ENCODE data around the gene NAT10.

Gene NAT10

DNA sequence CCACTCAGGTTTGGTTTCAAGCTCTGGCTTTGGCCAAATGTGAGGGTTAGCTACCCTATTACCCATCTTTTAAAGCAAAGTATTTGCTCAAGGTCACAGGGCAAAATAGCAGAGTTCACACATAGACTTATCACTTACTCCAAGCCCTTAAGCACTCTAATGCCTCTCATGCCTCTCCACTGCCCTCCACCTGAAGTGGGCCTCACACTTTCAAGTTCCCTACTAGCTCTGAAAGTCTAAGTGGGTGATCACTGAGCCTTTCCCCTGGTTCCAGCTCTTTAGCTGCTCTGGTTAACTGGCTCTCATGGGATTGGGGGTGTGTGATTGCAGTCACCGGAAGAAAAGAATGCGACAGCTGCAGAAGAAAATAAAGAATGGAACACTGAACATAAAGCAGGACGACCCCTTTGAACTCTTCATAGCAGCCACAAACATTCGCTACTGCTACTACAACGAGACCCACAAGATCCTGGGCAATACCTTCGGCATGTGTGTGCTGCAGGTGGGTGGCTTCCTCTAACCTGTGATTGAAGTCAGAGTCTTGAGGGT, 6.4 kb downstream of the NAT10 start:
- DNase-seq, result no peak

DNA sequence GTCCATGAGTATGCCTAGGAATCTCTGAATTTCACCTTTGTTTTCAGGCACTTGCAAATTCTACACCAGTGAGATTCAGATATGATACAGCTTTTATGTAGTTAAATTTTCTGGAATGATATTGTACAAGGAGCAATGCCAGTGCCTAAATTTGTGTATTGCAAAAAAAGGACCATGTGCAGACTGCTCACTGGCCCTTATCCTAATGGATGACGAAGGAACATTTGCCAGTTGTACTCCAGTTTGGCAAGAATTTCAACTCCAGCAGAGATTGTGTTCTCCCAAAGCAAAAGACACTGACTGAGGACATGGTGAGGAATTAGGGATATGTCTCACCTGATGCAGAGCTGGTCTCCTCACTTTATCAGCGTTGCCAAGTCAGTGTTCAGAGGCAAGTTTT, 8.6 kb downstream of the NAT10 start:
- no peak for DNase-seq

GRCh38 chr11:34114471-34114870, 9.0 kb downstream of the NAT10 start:
- DNase-seq, result no peak

DNA sequence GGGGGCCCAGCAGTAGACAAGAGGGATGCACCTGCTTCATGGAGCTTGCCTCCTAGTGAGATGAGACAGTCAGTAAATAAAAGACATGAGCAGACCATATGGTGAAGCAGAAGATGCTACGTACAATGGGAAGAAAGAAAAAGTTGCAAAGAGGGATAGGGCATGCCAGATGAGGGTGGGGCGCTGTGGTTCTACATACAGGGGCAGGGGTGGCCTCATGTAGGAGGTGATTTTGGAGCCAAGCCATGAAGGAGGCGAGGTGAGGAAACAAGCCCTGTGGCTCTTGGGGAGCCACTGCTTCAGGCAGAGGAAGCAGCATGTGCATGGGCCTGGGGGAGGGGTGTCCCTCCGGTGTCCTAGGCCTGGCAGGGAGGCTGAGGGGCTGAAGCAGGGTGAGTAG, 15.2 kb downstream of the NAT10 start:
- DNase-seq, result no peak

- no peak for DNase-seq
Measured at GRCh38 chr11:34124885-34125668, 19.6 kb downstream of the NAT10 start.

GRCh38 chr11:34126959-34127848, 21.8 kb downstream of the NAT10 start:
- no peak for DNase-seq

DNA sequence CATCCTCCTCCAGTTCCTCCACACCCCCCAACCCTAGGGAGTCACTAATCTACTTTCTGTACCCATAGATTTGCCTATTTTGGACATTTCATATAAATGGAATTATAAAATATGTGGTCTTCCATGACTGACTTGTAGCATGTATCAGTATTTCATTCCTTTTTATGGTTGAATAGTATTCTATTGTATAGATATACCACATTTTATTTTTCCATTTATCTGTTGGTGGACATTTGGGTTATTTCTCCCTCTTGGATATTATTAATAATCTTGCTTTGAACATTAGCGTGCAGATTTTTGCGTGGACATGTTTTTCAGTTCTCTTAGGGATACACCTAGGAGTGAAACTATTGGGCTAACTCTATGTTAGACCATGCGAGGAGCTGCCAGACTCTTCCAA, 23.4 kb downstream of the NAT10 start:
- no peak for DNase-seq

GRCh38 chr11:34132261-34132965, 27.0 kb downstream of the NAT10 start:
- no peak for DNase-seq

GRCh38 chr11:34134765-34135164, 29.3 kb downstream of the NAT10 start:
- no peak for DNase-seq

- DNase-seq, result no peak
Measured at GRCh38 chr11:34135439-34135838, 30.0 kb downstream of the NAT10 start.

DNA sequence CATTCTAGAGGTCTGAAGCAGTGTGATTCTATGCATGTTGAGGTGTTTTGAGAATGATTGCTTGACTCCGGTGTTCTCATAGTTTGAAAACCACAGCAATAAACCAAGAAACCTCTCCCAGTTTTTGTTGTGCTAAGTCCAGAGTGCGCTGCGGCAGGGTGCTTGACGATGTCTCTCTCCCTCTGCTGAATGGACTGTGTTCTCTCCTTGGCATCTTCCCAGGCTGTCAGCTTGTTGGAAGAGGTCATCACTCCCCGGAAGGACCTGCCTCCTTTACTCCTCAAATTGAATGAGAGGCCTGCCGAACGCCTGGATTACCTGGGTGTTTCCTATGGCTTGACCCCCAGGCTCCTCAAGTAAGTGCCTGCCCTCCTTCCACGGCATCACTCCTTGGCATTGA, 31.0 kb downstream of the NAT10 start:
- DNase-seq, result no peak

DNA sequence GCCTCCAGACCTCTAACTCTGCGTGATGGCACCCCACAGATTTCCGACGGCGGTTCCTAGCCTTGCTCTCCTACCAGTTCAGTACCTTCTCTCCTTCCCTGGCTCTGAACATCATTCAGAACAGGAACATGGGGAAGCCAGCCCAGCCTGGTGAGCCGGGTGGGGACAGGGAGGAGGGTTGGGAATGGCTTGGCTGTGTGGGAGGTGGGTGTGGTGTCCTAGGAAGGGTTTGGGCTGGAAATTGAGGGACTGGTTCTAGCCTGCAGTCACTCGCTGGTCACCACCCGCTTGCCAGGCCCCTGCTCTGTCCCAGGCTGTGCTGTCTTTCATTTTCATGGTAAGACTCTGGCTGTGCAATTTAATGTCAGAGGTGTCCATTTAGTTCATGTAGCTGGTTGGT, 33.9 kb downstream of the NAT10 start:
- no peak for DNase-seq

- no peak for DNase-seq
Measured at GRCh38 chr11:34140149-34140548, 34.7 kb downstream of the NAT10 start.

- no peak for DNase-seq
Measured at GRCh38 chr11:34143048-34143447, 37.6 kb downstream of the NAT10 start.

GRCh38 chr11:34145073-34145472, 39.6 kb downstream of the NAT10 start:
- no peak for DNase-seq

DNA sequence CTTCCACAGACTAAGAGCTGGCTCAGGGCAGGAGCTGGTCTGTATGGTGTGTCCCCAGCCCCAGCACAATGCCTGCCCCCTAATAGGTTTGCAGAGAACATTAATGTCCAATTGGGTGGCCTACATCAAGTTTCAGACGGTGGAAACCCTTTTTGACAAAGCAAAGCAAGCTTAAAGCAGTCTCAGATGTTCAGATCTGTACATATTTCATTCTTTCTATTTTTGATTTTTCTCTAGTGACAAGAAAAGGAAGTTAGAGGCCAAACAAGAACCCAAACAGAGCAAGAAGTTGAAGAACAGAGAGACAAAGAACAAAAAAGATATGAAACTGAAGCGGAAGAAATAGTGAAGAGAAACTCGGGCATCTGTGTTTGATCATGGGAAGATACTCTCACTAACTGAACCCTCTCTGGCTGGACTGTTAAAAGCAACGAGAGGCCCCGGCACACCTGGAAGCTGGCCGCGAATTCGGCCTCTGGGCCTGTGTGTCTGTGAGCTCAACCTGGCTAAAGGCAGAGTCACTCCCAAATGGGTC, 40.5 kb downstream of the NAT10 start:
- DNase-seq, result no peak

- no peak for DNase-seq
Measured at GRCh38 chr11:34146411-34146810, 41.0 kb downstream of the NAT10 start.

DNA sequence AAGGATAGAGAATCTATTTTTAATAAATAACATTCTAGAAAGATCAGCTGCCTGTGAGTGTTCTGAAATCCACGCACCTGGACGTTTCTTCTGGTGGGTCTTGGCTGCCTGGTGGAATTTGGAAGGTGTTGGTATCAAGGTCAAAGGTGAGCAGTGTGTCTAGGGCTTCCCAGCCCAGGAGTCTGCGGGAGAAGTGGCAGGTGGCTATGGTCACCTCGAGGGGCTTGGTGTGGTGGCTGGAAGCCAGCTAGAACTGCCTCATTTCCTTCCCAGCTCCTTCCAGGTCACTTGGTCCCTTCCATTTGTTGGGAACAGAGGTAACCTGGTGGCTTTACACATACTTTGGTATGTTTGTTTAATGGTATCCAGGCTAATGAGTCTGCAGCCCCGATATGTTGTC, 41.4 kb downstream of the NAT10 start:
- DNase-seq, result no peak

DNA sequence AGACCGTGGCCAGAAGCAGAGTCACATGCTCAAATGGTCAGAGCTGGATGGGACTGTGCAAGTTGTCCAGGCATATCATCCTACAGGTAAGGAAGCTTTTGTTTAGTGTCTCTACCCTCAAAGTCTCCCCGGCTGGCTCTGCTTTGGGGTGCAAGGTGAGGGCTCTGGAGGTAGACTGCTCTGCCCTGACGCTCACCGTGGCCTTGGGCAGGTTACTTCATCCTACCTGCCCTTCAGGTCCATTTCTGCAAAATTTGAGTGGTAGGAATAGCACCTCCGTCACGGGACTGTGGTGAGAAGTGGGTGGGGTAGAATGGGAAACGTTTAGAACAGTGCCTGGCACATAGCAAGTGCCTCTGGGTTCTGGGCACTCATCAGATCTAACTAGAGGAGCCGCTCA, 42.2 kb downstream of the NAT10 start:
- no peak for DNase-seq

- DNase-seq, result no peak
Measured at GRCh38 chr11:34148504-34149165, 43.2 kb downstream of the NAT10 start.

DNA sequence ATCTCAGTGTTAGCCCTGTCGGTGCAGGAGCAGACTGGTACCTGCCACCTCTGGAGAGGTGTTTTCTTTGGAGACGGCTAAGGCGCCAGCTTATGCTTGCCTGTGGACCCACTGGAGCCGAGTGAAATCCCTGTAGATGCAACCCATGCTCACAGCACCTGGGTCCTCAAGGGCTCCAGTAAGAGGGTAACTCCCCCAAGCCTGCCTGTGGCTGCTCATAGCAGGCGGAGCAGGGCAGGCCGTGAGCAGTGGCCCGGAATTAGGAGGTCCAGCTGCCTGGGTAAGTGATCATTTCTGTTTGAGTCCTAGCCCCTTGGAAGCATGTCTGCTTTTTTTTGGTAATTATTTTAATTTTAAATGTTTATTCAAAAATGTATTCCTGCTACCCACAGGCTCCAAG, 43.8 kb downstream of the NAT10 start:
- DNase-seq, result no peak

- DNase-seq, result no peak
Measured at GRCh38 chr11:34149786-34150185, 44.4 kb downstream of the NAT10 start.

Data from activated CD4-positive, CD25-positive, alpha-beta regulatory T cell (primary cell).